Panc1 (cell line): Measurements from ENCODE around the gene ITPR2. TPM values are rescaled to one million over a fixed set of nuclear protein-coding genes. Genes with fewer than 3 reads are reported as not detected.
A peak's percentile ranks its signal among the peaks of the same experiment; 100 is the strongest.

Source experiments
- ATAC-seq: fragments of 200-7000 bp; cut with Tn5 transposase; 2 replicates; pipeline ENCODE4 v1.9.1; 2020; ENCODE audit warnings: mild to moderate bottlenecking, moderate library complexity
- BruUV-seq: library from RNA; stranded (reverse); fragments of 400-500 nt; replicated peaks from 2 replicates; lab custom pipeline; 2021; lab: Mats Ljungman, UMichigan
- CTCF ChIA-PET: fragments of 300-600 bp; sonication (Branson Sonifier 250); formaldehyde crosslinking; loops from one replicate; lab custom pipeline; 2022; ENCODE audit warnings: antibody characterized with exemption; lab: Charles Lee
- POLR2A ChIA-PET: fragments of 300-600 bp; sonication (Branson Sonifier 250); formaldehyde crosslinking; loops from one replicate; lab custom pipeline; 2022; ENCODE audit warnings: antibody characterized with exemption; lab: Charles Lee
- DNase-seq: peaks from one replicate; pipeline ENCODE4 v3.0.0-alpha.2; 2010; ENCODE audit warnings: low read depth, low spot score
- H3K27ac ChIP-seq: 2 replicates; pipeline ENCODE4 v1.5.1; 2011; ENCODE audit warnings: mild to moderate bottlenecking, low read length, inconsistent platforms
- H3K27me3 ChIP-seq: fragments of 200-500 bp; sonication (Bioruptor generic); 2 replicates; pipeline ENCODE4 v1.6.0; 2014; ENCODE audit warnings: low read length, inconsistent platforms; ENCODE audit not compliant: control insufficient read depth, insufficient read depth
- H3K36me3 ChIP-seq: fragments of 200-500 bp; sonication (Bioruptor generic); 2 replicates; pipeline ENCODE4 v1.5.1; 2014; ENCODE audit warnings: inconsistent platforms, mild to moderate bottlenecking, low read length, moderate library complexity; ENCODE audit not compliant: control insufficient read depth, insufficient read depth
- H3K4me1 ChIP-seq: 2 replicates; pipeline ENCODE4 v1.5.1; 2011; ENCODE audit warnings: inconsistent platforms, mild to moderate bottlenecking, low read length, moderate library complexity; ENCODE audit not compliant: control insufficient read depth, insufficient read depth
- H3K4me3 ChIP-seq, 2 experiments: 2 replicates each; pipeline ENCODE4 v1.5.1; 2011 to 2012; ENCODE audit warnings: low read depth in 2 of 2, low read length in 2 of 2, mild to moderate bottlenecking in 2 of 2, inconsistent platforms in 1 of 2, moderate library complexity in 1 of 2
- H3K9me3 ChIP-seq: fragments of 200-500 bp; sonication (Bioruptor generic); 2 replicates; pipeline ENCODE4 v1.5.1; 2014; ENCODE audit warnings: low read depth, mild to moderate bottlenecking, inconsistent platforms, low read length, moderate library complexity; ENCODE audit not compliant: control insufficient read depth, insufficient read depth
- CTCF ChIP-seq: fragments of 450-650 bp; IDR thresholded peaks from 2 replicates; pipeline ENCODE4 v1.5.1; 2017; ENCODE audit warnings: mild to moderate bottlenecking
- POLR2AphosphoS5 ChIP-seq: IDR thresholded peaks from 2 replicates; pipeline ENCODE4 v1.6.1; 2012; ENCODE audit warnings: mild to moderate bottlenecking, low read depth, low read length, moderate library complexity
- REST ChIP-seq, 2 experiments: IDR thresholded peaks; 2 replicates each; pipeline ENCODE4 v1.6.1; 2011 to 2012; ENCODE audit warnings: low read depth in 2 of 2, control low read depth in 1 of 2, low read length in 1 of 2, mild to moderate bottlenecking in 1 of 2, moderate library complexity in 1 of 2; ENCODE audit not compliant: insufficient read depth in 1 of 2
- SIN3A ChIP-seq: IDR thresholded peaks from 2 replicates; pipeline ENCODE4 v1.6.1; 2012; ENCODE audit warnings: low read depth, mild to moderate bottlenecking, low read length, moderate library complexity, borderline replicate concordance; ENCODE audit not compliant: insufficient read depth
- TCF7L2 ChIP-seq: IDR thresholded peaks from 2 replicates; pipeline ENCODE4 v1.6.1; 2011; ENCODE audit warnings: mild to moderate bottlenecking, low read depth, low read length, inconsistent platforms
- in situ Hi-C: cut with HindIII; loops from 2 replicates; pipeline ENCODE4 v1.10.0; 2016; ENCODE audit warnings: low sequenced_read_pairs, low pct_unique_long_range_greater_than_20kb
- intact Hi-C: fragments of 100-400 bp; cut with micrococcal nuclease; formaldehyde crosslinking; loops from one replicate; pipeline ENCODE4 v1.10.0; 2022; ENCODE audit not compliant: unreplicated experiment
- total RNA-seq: library from RNA; stranded (reverse); gene quantifications from one replicate; pipeline ENCODE4 v1.2.1, GENCODE V29; 2021; ENCODE audit not compliant: unreplicated experiment

ITPR2 gene
- total RNA-seq, 1 experiment from 2014 or later: 41.8 TPM

GRCh38 chr12:26870491-26871419, 37.8 kb upstream of the ITPR2 start:
- DNase-seq: no peak
- no peak overlapping the region for H3K4me3 ChIP-seq
- CTCF ChIA-PET: no interaction called here
- H3K9me3 ChIP-seq: no peaks in the 10 kb centered on the region
- in situ Hi-C loops (no loop called here), intact Hi-C loops (no loop called here)
- no peak overlapping the region for H3K27ac ChIP-seq
- no peaks in the 10 kb centered on the region for H3K4me1 ChIP-seq
- H3K36me3 ChIP-seq: no peaks in the 10 kb centered on the region
- 0 out of 2 replicates have a peak, but pooled peaks have one; percentile 50 for ATAC-seq
- BruUV-seq: no TSS peak
- TF ChIP-seq TCF7L2 (no peak), REST (IDR thresholded peaks at IDR 0.05; ENCODE audit: insufficient read depth in 1 of 2, low read depth in 2 of 2, low read length in 1 of 2) (no peak), SIN3A (no peak), POLR2AphosphoS5 (no peak), CTCF (no peak)
- POLR2A ChIA-PET: no interaction called here
- no peaks in the 10 kb centered on the region; the same call in 1 of the 2 replicates for H3K27me3 ChIP-seq

GRCh38 chr12:26869908-26870459, 37.0 kb upstream of the ITPR2 start:
- Histone ChIP-seq H3K9me3 (no peaks in the 10 kb centered on the region), H3K27ac (no peak overlapping the region), H3K4me3 (no peak overlapping the region), H3K27me3 (no peaks in the 10 kb centered on the region; the same call in 1 of the 2 replicates), H3K36me3 (no peaks in the 10 kb centered on the region), H3K4me1 (no peaks in the 10 kb centered on the region)
- TF ChIP-seq REST (IDR thresholded peaks at IDR 0.05; ENCODE audit: insufficient read depth in 1 of 2, low read depth in 2 of 2, low read length in 1 of 2) (no peak), CTCF (no peak), POLR2AphosphoS5 (no peak), TCF7L2 (no peak), SIN3A (no peak)
- POLR2A ChIA-PET: no interaction called here
- BruUV-seq: no TSS peak
- in situ Hi-C loops (no loop called here), intact Hi-C loops (no loop called here)
- ATAC-seq: peak; percentile 62; the same call in 1 of the 2 replicates
- CTCF ChIA-PET: no interaction called here
- no peak for DNase-seq
